Measurements from ENCODE around the gene DCANP1. TPM values are rescaled to one million over a fixed set of nuclear protein-coding genes. Genes with fewer than 3 reads are reported as not detected.

Gene DCANP1
- total and polyA plus RNA-seq, 4 donors = 0.05 TPM; not detected in 3

DNA sequence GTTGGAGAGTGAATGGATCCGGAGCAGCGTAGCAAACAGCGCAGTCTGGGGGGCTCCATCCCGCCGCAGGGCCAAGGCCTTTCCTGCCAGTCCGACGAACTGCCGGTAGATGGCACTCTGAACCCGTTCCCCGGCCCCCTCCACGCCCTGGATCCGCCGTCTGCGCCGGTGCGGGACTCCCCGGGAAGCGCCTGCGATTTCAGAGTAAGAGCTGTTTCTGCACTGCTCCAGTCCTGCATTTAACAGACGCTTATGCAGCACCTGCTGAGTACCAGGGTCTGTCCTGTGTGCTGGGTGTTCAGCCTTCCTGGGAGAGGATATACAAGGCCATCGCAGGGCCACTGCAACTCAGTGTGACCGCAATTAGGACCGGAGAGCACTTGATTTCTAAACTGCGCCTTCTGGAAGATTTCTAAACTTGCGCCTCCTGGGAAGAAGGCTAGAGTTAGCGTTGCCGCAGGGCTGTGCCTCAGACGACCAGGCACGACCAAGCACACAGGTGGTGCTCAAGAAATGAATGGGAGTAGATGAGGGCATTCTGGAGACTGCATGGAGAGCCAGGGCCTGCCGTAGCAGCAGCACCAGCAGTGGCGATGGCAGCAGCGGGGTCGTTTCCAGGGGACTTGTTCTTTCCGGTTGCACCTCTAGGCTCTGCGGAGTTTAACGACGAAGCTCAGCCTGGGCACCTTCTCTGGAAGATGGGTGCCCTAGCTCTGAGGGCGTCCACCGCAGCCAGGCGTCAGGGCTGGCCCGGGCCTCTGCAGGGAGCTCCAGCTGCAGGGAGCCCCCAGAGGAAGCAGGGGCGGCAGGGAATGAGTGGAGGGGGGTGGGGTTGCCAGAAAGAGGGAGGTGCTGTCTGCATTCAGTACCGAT lies 19.3 kb upstream of the DCANP1 start:
- Histone ChIP-seq H3K4me3 (ENCODE audit: low read depth in 1 of 3, low read length in 3 of 3) (no peak overlapping the region), H3K27ac (ENCODE audit: low read depth in 1 of 2, low read length in 2 of 2) (no peak overlapping the region), H3K9ac (ENCODE audit: low read depth in 1 of 2, low read length in 2 of 2) (no peak overlapping the region), H3K4me1 (ENCODE audit: control insufficient read depth in 4 of 4, insufficient read depth in 4 of 4, low read length in 3 of 4) (peaks cover 0 to 6% (median 4%) of the 10 kb centered on the region in 4 donors), H3K27me3 (ENCODE audit: control insufficient read depth in 4 of 4, insufficient read depth in 4 of 4, low read length in 3 of 4) (peaks cover 0 to 10% (median 2%) of the 10 kb centered on the region in 4 donors), H3K36me3 (ENCODE audit: control insufficient read depth in 4 of 4, insufficient read depth in 3 of 4, low read depth in 1 of 4, low read length in 3 of 4) (no peaks in the 10 kb centered on the region), H3K9me3 (ENCODE audit: control insufficient read depth in 4 of 4, low read length in 3 of 4) (no peaks in the 10 kb centered on the region)
- DNase-seq (ENCODE audit: low spot score) = peak; percentile 77
- 16% methylated on average over 43 of the region's 43 CpGs for WGBS
- peak; percentile 86 to 89 for TF ChIP-seq RAD21 (IDR thresholded peaks at IDR 0.05)
- TF ChIP-seq, protein P1, sequence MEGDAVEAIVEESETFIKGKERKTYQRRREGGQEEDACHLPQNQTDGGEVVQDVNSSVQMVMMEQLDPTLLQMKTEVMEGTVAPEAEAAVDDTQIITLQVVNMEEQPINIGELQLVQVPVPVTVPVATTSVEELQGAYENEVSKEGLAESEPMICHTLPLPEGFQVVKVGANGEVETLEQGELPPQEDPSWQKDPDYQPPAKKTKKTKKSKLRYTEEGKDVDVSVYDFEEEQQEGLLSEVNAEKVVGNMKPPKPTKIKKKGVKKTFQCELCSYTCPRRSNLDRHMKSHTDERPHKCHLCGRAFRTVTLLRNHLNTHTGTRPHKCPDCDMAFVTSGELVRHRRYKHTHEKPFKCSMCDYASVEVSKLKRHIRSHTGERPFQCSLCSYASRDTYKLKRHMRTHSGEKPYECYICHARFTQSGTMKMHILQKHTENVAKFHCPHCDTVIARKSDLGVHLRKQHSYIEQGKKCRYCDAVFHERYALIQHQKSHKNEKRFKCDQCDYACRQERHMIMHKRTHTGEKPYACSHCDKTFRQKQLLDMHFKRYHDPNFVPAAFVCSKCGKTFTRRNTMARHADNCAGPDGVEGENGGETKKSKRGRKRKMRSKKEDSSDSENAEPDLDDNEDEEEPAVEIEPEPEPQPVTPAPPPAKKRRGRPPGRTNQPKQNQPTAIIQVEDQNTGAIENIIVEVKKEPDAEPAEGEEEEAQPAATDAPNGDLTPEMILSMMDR (IDR thresholded peaks at IDR 0.05; ENCODE audit: low read depth, low read length, missing input control) = peak; percentile 82
- TF ChIP-seq SP1 (IDR thresholded peaks at IDR 0.05) = no peak
- TF ChIP-seq FOXA2 (IDR thresholded peaks at IDR 0.05) = no peak
- no peak for TF ChIP-seq JUND (IDR thresholded peaks at IDR 0.05)
- no peak for TF ChIP-seq HNF4G (IDR thresholded peaks at IDR 0.05)
- TF ChIP-seq, protein P2, sequence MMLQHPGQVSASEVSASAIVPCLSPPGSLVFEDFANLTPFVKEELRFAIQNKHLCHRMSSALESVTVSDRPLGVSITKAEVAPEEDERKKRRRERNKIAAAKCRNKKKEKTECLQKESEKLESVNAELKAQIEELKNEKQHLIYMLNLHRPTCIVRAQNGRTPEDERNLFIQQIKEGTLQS (IDR thresholded peaks at IDR 0.05) = no peak

DNA sequence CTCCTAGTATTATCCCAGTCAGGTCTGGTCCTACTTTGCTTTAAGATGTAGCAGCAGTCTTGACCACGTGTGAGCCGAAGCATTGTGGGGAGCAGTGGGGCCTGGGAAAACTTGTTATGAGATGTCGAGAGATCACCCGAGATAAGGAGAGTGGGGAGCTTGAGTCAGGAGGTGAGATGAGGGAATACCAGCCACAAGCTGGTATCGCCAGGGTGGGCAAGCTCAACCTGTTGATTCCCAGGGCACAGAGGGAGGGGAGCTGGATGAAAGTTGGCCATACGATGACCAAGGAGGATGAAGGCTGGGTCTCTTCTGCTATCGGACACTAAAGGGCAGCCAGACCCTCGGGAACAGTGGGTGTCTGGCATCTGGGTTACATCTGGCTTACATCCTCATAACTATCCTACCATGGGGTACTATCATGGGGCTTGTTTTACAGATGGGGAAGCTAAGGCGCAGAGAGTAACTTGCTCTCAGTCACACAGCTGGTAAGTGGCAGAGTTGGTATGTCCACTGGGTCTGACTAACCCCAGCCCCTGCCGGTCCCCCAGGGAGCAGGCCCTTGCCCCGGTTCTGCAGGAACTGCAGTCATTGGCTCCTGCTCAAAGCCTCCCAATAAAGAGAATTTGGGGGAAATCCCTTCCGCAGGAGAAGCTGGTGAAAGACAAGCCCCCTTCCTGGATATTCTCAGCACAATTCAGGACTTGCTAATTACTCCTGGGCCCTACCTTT lies 18.4 kb upstream of the DCANP1 start:
- TF ChIP-seq HNF4A (conservative IDR thresholded peaks at IDR 0.05) (no peak), TAF1 (conservative IDR thresholded peaks at IDR 0.05) (no peak), EGR1 (IDR thresholded peaks at IDR 0.05; ENCODE audit: low read depth in 2 of 2) (no peak), RXRA (IDR thresholded peaks at IDR 0.05) (no peak), HNF4G (IDR thresholded peaks at IDR 0.05) (no peak), SP1 (IDR thresholded peaks at IDR 0.05) (no peak), RAD21 (IDR thresholded peaks at IDR 0.05) (no peak), NR2F2 (IDR thresholded peaks at IDR 0.05) (no peak), GABPA (IDR thresholded peaks at IDR 0.05 in 1 of 2, conservative IDR thresholded peaks at IDR 0.05 in 1 of 2) (no peak), FOXA2 (IDR thresholded peaks at IDR 0.05) (no peak)
- TF ChIP-seq, protein P3, sequence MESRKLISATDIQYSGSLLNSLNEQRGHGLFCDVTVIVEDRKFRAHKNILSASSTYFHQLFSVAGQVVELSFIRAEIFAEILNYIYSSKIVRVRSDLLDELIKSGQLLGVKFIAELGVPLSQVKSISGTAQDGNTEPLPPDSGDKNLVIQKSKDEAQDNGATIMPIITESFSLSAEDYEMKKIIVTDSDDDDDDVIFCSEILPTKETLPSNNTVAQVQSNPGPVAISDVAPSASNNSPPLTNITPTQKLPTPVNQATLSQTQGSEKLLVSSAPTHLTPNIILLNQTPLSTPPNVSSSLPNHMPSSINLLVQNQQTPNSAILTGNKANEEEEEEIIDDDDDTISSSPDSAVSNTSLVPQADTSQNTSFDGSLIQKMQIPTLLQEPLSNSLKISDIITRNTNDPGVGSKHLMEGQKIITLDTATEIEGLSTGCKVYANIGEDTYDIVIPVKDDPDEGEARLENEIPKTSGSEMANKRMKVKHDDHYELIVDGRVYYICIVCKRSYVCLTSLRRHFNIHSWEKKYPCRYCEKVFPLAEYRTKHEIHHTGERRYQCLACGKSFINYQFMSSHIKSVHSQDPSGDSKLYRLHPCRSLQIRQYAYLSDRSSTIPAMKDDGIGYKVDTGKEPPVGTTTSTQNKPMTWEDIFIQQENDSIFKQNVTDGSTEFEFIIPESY (IDR thresholded peaks at IDR 0.05) = no peak
- Histone ChIP-seq H3K27me3 (ENCODE audit: control insufficient read depth in 4 of 4, insufficient read depth in 4 of 4, low read length in 3 of 4) (peaks cover 0 to 10% (median 2%) of the 10 kb centered on the region in 4 donors), H3K9ac (ENCODE audit: low read depth in 1 of 2, low read length in 2 of 2) (no peak overlapping the region), H3K36me3 (ENCODE audit: control insufficient read depth in 4 of 4, insufficient read depth in 3 of 4, low read depth in 1 of 4, low read length in 3 of 4) (no peaks in the 10 kb centered on the region), H3K4me1 (ENCODE audit: control insufficient read depth in 4 of 4, insufficient read depth in 4 of 4, low read length in 3 of 4) (peaks cover 0 to 6% (median 4%) of the 10 kb centered on the region in 4 donors), H3K9me3 (ENCODE audit: control insufficient read depth in 4 of 4, low read length in 3 of 4) (no peaks in the 10 kb centered on the region), H3K27ac (ENCODE audit: low read depth in 1 of 2, low read length in 2 of 2) (no peak overlapping the region), H3K4me3 (ENCODE audit: low read depth in 1 of 3, low read length in 3 of 3) (no peak overlapping the region)
- WGBS = 54% methylated on average over 12 of the region's 12 CpGs
- no peak for DNase-seq (ENCODE audit: low spot score)
